ENCODE measurements around the gene AXIN2.

GRCh38 chr17:65536573-65537342, 24.7 kb downstream of the AXIN2 start:
- TF ChIP-seq POLR2AphosphoS5 (IDR thresholded peaks at IDR 0.05; ENCODE audit: insufficient read depth in 1 of 2, low read depth in 1 of 2), result no peak
- no peak for TF ChIP-seq POLR2A (IDR thresholded peaks at IDR 0.05)
- TF ChIP-seq, protein P1, sequence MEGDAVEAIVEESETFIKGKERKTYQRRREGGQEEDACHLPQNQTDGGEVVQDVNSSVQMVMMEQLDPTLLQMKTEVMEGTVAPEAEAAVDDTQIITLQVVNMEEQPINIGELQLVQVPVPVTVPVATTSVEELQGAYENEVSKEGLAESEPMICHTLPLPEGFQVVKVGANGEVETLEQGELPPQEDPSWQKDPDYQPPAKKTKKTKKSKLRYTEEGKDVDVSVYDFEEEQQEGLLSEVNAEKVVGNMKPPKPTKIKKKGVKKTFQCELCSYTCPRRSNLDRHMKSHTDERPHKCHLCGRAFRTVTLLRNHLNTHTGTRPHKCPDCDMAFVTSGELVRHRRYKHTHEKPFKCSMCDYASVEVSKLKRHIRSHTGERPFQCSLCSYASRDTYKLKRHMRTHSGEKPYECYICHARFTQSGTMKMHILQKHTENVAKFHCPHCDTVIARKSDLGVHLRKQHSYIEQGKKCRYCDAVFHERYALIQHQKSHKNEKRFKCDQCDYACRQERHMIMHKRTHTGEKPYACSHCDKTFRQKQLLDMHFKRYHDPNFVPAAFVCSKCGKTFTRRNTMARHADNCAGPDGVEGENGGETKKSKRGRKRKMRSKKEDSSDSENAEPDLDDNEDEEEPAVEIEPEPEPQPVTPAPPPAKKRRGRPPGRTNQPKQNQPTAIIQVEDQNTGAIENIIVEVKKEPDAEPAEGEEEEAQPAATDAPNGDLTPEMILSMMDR (IDR thresholded peaks at IDR 0.05), result no peak

Data from vagina (tissue), 2 donors.